Measurements from ENCODE around the gene IL21R. TPM values are rescaled to one million over a fixed set of nuclear protein-coding genes. Genes with fewer than 3 reads are reported as not detected.

The IL21R gene
- total RNA-seq, 1 experiment from 2014 or later: 3.8 TPM

DNA sequence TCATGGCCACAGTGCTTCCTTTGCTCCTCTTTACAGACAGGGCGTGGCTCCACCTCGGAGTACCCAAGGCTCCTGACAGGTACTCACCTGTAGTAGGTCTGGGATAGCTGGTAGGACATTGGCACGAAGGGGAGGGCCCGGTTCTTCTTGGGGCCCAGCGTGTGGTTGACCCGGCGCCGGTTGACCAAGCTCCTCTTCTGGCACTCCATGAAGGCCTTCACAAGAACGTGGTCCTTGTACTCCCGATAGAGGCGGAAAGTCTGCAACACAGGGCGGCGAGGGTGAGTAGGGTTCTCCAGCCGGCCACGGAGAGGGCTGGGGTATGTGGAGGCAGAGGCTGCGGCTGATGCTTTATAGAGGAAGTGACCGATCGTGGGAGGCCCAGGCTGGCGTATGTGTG lies 69.7 kb downstream of the IL21R start:
- no TSS peak for BruUV-seq (replicated peaks)
- no peak overlapping the region for H3K4me3 ChIP-seq
- TF ChIP-seq EZH2 (IDR thresholded peaks at IDR 0.05; ENCODE audit: low read depth): no peak
- TF ChIP-seq, protein P1, sequence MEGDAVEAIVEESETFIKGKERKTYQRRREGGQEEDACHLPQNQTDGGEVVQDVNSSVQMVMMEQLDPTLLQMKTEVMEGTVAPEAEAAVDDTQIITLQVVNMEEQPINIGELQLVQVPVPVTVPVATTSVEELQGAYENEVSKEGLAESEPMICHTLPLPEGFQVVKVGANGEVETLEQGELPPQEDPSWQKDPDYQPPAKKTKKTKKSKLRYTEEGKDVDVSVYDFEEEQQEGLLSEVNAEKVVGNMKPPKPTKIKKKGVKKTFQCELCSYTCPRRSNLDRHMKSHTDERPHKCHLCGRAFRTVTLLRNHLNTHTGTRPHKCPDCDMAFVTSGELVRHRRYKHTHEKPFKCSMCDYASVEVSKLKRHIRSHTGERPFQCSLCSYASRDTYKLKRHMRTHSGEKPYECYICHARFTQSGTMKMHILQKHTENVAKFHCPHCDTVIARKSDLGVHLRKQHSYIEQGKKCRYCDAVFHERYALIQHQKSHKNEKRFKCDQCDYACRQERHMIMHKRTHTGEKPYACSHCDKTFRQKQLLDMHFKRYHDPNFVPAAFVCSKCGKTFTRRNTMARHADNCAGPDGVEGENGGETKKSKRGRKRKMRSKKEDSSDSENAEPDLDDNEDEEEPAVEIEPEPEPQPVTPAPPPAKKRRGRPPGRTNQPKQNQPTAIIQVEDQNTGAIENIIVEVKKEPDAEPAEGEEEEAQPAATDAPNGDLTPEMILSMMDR (conservative IDR thresholded peaks at IDR 0.05): no peak
- no peak overlapping the region for H3K27ac ChIP-seq
- no peak overlapping the region for H3K4me2 ChIP-seq
- H4K20me1 ChIP-seq (ENCODE audit: insufficient read depth): peaks cover 5% of the 10 kb centered on the region; the same call in 1 of the 2 replicates
- POLR2A ChIA-PET (ENCODE audit: unreplicated experiment): no interaction called here
- H3K4me1 ChIP-seq (replicated peaks; ENCODE audit: insufficient read depth): no peaks in the 10 kb centered on the region
- H3K27me3 ChIP-seq (ENCODE audit: insufficient read depth, low read depth): no peaks in the 10 kb centered on the region
- H2AFZ ChIP-seq: no peak overlapping the region
- CTCF ChIA-PET: no interaction called here
- no peak for DNase-seq
- no peaks in the 10 kb centered on the region for H3K9me2 ChIP-seq (ENCODE audit: insufficient read depth)
- H3K9me3 ChIP-seq (ENCODE audit: insufficient read depth, low read depth): no peaks in the 10 kb centered on the region
- H3K79me2 ChIP-seq (ENCODE audit: low read depth): no peaks in the 10 kb centered on the region
- intact Hi-C loops (cut with micrococcal nuclease; ENCODE audit: unreplicated experiment): no loop called here
- peaks cover 14% of the 10 kb centered on the region; the same call in 1 of the 2 replicates for H3K36me3 ChIP-seq (ENCODE audit: low read depth)
- H3F3A ChIP-seq (ENCODE audit: insufficient read depth, low read depth): no peaks in the 10 kb centered on the region

DNA sequence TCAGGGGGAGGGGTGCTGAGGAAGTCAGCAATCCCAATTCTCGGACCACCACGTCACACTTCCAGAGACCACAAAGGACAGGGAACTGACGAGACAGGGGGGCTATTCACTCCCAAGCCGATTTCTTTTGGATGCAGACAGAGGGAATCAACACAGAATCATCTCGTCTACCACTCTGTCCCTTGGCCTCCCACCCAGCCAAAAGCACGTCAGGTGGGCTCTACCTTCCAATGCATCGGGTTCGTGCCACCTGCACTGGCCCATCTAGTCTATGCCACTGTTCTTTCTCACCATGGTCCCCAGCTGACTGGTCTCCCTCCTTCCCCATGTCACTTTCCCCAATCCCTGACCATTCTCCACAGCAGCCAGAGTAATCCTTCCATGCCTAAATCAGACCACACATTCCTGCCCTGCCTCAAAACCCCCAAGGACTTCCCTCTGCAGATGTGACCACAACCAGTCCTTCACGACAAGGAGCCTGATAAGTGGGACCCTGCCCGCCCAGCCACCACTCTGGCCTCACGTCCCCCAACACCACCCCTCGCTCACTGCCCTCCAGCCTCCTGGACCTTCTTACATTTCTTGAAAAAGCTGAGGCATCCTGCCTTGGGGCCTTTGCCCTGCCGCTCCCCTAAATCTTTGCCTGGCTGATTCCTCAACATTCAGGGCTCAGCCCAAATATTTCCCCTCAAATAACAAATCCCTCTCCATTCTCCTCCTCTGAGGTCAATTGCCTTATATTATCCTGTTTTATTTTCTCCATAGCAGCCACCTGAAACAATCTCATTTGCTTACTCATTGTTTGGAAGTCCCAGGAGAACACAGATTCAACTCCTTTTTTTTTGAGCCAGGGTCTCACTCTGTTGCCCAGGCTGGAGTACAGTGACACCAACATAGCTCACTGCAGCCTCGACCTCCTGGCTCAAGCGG lies 70.4 kb downstream of the IL21R start:
- Histone ChIP-seq H3K4me3 (no peak overlapping the region), H3K4me1 (replicated peaks; ENCODE audit: insufficient read depth) (no peaks in the 10 kb centered on the region), H3F3A (ENCODE audit: insufficient read depth, low read depth) (no peaks in the 10 kb centered on the region), H3K27me3 (ENCODE audit: insufficient read depth, low read depth) (no peaks in the 10 kb centered on the region), H4K20me1 (ENCODE audit: insufficient read depth) (peaks cover 5% of the 10 kb centered on the region; the same call in 1 of the 2 replicates), H3K79me2 (ENCODE audit: low read depth) (no peaks in the 10 kb centered on the region), H2AFZ (no peak overlapping the region), H3K9me2 (ENCODE audit: insufficient read depth) (no peaks in the 10 kb centered on the region), H3K9me3 (ENCODE audit: insufficient read depth, low read depth) (no peaks in the 10 kb centered on the region), H3K36me3 (ENCODE audit: low read depth) (peaks cover 21% of the 10 kb centered on the region), H3K4me2 (no peak overlapping the region), H3K27ac (no peak overlapping the region)
- ChIA-PET POLR2A (ENCODE audit: unreplicated experiment) (no interaction called here), CTCF (interaction anchor here (0.5 kb wide), 1 partner anchor 634 kb away, joined by 3 read pairs; no protein-coding TSS in a partner anchor)
- TF ChIP-seq, protein P1 (conservative IDR thresholded peaks at IDR 0.05): no peak
- TF ChIP-seq EZH2 (IDR thresholded peaks at IDR 0.05; ENCODE audit: low read depth): no peak
- no peak for DNase-seq
- BruUV-seq (replicated peaks): no TSS peak
- intact Hi-C loops (cut with micrococcal nuclease; ENCODE audit: unreplicated experiment): no loop called here

DNA sequence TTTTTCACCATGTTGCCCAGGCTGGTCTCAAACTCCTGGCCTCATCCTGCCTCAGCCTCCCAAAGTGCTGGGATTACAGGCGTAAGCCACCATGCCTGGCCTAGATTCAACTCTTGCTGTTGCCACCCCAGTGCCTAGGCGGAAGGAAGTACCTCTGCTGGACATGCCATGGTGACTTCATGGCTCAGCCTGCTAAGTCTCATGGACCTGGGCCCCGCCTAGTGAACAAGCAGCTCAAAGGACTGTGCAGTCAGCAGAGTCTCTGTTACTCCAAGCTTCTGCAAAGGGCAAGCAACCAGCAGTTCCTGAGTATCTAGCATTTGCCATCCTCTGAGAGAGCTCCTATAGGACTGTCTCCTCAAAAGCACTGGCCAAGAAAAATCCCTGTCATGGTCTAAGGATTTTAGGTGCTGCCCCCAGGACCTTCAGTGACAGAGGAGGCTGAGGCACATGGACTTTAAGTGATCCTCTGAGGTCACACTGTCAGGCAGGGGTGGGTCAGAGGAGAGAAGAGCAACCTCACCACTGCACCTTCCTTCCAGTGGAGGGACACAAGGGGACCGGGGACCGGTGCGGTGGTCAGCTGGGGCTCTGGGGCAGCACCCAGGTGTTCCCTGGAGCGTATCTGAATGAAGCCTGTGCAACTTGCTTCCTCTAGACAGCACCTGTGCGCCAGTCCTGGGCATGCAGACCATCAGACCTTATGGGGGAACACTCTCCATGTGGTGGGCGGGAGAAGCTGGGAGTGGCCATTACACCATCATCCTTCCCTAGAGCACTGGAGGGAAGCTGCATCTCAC lies 71.3 kb downstream of the IL21R start:
- Histone ChIP-seq H2AFZ (no peak overlapping the region), H3K36me3 (ENCODE audit: low read depth) (peaks cover 23% of the 10 kb centered on the region), H4K20me1 (ENCODE audit: insufficient read depth) (peaks cover 5% of the 10 kb centered on the region; the same call in 1 of the 2 replicates), H3K27ac (no peak overlapping the region), H3K4me2 (no peak overlapping the region), H3F3A (ENCODE audit: insufficient read depth, low read depth) (no peaks in the 10 kb centered on the region), H3K27me3 (ENCODE audit: insufficient read depth, low read depth) (no peaks in the 10 kb centered on the region), H3K79me2 (ENCODE audit: low read depth) (no peaks in the 10 kb centered on the region), H3K9me2 (ENCODE audit: insufficient read depth) (no peaks in the 10 kb centered on the region), H3K9me3 (ENCODE audit: insufficient read depth, low read depth) (no peaks in the 10 kb centered on the region), H3K4me1 (replicated peaks; ENCODE audit: insufficient read depth) (no peaks in the 10 kb centered on the region), H3K4me3 (no peak overlapping the region)
- TF ChIP-seq, protein P1 (conservative IDR thresholded peaks at IDR 0.05): no peak
- no peak for TF ChIP-seq EZH2 (IDR thresholded peaks at IDR 0.05; ENCODE audit: low read depth)
- intact Hi-C loops (cut with micrococcal nuclease; ENCODE audit: unreplicated experiment): no loop called here
- BruUV-seq (replicated peaks): no TSS peak
- DNase-seq: no peak
- ChIA-PET CTCF (no interaction called here), POLR2A (ENCODE audit: unreplicated experiment) (no interaction called here)
